GM19239 (cell line): ENCODE results near the gene NOTCH2NLA.
"Not testable (repeated sequence)": the region's sequence is repeated elsewhere in the genome, so short reads cannot be mapped to it uniquely, and the experiment has no call there.

Experiments used
- DNase-seq: peaks from one replicate; pipeline ENCODE4 v3.0.0; 2011; ENCODE audit warnings: low spot score; ENCODE audit not compliant: insufficient read length
- FAIRE-seq: peaks from 2 replicates; lab custom pipeline; 2011; peaks lifted over from hg19 to GRCh38; lab: Jason Lieb, UNC

Gene NOTCH2NLA

DNA sequence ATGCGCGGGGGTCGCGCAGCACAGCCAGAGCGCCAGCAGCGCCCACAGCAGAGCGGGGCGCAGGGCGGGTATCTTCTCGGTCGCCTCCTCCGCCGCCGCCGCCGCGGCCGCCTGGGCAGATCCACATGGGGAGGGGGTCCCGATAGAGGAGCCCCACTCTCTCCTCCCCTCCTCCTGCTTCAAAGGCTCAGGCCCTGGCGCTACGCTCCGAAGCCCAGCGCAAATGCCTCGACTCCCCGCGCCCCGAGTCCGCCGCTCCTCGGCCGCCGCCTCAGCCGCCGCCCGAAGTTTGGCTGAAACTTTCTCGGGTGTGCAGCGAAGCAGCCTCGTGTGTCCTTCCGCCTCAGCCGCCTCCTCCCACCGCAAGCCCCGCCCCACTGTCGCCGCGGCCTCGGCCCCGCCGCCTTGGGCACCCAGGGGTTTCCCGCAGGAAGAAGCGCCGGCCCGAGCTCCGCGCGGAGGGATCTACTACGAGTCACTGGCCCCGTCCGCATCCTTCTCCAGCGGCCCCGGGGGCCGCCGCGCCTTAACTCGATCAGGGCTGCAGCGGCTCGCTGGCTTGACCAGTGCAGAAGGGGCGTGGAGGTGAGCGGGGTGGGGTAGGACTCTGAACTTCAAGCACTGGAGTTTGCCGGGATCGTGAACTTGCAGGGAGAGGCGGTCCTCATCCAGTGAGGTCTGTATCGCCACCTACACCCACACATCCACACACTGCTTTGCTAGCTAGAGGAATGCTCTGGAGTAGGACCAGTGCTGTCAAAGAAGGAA lies at the start of gene NOTCH2NLA:
TSS of gene NOTCH2NLA (minus strand) at position 312 of the 768 bp plus-strand sequence. CDS start 39,684 bp downstream, outside the sequence.
- not testable (repeated sequence) for DNase-seq
- peak; percentile 49 for FAIRE-seq

DNA sequence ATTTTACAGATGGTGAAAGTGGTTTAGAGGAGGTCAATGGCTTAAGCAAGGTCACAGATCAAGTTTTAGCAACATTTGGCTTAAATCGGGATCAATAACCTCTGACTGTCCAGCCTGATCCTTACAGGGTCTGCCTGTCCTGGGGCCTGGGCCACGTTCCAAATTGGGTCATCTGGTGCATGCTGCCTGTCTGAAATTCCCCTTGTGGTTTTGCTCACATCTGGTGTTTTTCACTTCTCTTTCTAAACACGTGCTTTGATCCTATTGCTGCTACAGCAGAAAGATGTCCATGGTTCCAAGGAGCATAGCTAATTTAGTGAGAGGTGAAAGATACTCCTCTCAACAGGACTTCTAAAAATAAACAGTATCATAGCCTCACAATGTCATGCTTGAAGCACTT lies 49.5 kb upstream of the NOTCH2NLA start:
- not testable (repeated sequence) for DNase-seq, FAIRE-seq

DNA sequence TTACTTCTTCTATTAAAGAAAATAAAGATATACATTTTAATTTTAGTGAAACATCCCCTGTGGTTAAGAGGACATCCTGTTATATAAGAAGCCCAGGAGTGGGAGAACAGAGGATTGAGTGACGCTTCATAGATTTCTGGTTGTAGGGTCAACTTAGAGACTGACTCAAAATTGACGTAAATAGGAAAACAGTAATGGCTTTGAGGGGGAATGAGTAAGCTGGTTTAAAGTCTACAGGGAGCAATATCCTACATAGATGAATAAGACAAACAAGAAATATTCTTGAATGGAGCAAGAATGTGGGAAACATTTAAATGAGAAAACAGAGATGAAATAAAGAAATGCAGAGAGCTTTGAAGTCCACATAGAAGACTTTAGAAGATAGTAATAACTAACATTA lies 48.3 kb upstream of the NOTCH2NLA start:
- not testable (repeated sequence) for DNase-seq, FAIRE-seq

DNA sequence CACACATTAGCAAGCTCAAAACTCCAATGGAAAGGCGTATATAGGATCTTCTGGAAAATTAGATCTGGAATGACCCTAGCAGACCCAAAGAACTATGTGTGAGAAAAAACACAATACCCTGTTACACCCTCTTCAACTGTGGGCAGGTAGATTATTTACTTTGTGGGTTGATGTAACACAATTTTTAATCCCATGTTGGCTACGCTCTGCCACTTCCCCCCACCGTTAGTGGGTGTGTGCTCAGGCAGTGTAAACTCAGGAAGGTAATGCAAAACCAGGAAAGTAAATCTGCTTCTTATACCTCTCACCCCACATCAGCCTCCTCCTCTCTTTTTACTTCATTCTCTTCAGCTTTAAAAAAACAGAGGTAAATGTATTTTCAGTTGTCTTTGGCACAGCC lies 45.3 kb upstream of the NOTCH2NLA start:
- FAIRE-seq, DNase-seq: not testable (repeated sequence)

DNA sequence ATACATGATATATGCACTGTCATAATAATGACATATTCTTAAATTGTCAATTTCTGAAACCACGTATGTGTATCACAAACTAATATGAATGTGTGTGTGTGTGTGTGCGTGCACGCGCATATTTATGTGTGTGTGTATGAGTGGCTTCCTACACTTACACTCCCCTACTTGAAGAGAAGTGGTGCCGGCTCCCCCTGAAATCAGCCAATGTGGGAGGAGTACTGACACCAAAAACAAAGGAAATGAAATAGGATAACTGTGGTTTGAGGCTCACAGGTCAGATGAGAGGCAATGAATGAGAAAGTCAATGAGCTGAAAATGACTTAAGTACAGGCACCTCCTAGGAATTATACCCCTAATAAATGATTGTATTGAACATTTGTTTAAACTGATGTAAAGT lies 44.4 kb upstream of the NOTCH2NLA start:
- not testable (repeated sequence) for DNase-seq, FAIRE-seq

DNA sequence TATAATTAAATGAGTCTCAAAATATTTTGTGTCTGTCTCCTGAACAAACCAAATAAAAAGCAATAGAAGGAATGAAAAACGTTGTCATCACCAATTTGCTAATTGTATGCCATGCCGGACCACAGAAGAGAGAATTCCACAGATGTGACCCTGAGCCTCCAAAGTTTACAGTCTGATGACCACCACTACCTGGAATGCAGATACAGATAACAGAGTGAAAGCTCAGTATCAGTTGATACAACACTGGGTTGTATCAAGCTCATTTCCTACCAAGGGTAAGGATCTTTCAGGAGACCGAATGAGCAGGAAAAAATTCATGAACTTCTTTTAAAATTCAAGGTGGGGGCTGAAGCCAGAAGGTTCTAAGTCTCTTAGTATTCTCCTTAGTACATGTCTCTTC lies 43.9 kb upstream of the NOTCH2NLA start:
- not testable (repeated sequence) for DNase-seq, FAIRE-seq

DNA sequence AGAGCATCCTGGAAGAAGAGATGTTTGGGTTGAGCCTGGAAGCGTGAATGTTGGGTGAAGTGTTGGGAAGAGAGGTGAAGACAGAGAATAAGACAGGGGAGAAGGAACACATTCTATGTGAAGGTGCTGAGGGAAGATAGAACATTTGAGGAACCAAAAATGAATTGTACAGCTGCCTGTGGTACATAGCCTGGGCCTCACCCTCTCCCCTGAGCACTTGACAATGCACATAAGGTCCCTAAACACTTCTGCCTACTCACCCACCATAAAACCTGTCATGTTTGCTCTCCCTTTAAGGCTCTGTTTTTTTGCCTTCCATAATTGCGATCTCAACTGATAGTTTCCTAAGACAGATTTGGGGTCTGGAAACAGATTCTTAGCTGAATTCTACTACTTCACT lies 43.2 kb upstream of the NOTCH2NLA start:
- not testable (repeated sequence) for DNase-seq, FAIRE-seq

DNA sequence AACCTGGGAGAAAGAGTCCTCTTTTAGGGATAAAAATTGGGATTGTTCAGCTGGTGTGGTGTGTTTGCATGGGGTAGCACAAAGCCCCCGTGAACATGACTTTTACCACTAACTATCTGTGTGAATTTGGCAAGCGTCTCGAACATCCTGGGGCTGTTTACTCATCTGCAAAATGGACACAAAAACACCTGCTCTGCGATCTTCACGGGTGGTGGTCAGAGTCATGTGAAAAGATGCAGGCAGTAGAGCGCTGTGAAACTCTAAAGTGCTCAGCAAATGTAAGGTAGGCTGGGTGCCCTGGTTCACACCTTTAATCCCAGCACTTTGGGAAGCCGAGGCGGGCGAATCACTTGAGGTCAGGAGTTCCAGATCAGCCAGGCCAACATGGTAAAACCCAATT lies 41.3 kb upstream of the NOTCH2NLA start:
- FAIRE-seq, DNase-seq: not testable (repeated sequence)

DNA sequence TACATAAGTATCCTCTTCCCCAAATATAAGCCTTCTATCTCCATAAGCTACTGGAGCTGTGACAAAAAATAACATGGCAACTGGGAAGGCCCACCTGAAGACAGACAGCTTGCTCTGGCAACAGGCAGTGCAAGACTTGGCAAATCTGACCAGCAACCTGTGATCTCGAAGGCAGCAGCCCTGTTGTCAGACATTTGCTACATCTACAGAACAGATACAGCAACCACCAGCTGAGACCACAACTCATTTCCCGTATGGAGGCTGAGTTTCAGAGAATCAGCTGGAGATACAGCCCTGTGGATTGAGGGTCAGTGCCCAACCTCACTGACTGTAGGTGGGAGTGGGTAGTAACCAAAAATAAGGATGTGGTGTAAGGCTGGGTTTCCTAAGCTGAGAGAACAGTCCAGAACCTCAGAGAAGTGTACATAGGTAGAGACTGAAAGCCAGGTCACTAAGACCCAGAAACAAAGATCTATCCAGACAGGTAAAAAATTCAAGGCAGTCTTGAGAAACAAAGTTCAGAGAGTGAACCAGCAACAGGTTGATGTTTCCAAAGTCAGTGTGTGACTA lies 37.4 kb upstream of the NOTCH2NLA start:
- not testable (repeated sequence) for FAIRE-seq, DNase-seq

DNA sequence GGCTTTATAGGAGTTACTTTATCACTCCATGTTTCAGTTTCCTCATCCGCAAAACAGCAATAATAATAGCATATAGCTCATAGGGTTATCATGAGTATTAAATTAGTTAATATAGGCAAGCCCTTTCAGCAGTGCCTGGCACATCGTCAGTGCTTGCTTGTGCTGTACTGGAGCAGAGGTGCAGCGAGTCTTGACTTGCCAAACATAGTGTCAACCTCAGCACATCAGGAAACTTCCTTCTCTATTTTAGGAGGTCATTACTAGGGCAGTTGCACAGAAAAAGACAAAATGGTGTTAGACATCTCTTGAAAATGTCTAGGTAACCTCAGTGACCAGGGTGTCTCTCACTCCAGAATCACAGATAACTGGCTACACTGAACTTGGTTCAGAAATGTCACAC lies 35.9 kb upstream of the NOTCH2NLA start:
- not testable (repeated sequence) for FAIRE-seq, DNase-seq

DNA sequence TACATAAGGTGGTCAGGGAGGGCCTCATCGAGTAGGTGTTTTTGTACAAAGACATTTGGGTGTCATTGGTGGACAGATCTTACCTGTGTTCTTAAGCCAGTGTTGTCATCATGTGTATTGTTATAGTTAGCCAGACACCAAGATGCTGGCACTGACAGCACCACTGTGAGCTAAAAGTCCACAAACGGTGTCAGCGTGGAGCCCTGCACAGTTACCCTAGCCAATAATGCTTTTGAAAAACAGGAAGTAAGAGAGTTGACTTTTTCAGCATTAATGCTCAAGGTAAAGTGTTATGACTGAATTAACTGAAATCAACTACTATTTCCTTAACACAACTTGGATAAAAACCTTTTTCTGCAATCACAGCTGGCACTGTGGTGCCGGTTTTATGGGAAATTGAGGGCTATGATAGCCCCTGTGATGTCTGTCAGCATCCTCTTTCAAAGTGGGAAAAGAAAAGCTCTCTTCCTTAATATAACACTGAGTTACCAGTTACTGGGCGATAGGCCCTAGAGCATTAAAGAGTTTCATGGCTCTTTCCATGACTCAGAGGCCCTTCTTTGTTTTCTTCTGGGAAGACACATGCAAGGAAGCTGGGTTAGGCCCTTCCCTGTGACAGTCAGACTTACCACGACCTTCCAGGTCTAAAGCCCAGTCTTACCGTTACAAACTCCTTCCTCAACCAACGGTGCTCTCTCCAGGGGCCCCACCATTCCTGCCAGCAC lies 31.3 kb upstream of the NOTCH2NLA start:
- not testable (repeated sequence) for DNase-seq, FAIRE-seq

DNA sequence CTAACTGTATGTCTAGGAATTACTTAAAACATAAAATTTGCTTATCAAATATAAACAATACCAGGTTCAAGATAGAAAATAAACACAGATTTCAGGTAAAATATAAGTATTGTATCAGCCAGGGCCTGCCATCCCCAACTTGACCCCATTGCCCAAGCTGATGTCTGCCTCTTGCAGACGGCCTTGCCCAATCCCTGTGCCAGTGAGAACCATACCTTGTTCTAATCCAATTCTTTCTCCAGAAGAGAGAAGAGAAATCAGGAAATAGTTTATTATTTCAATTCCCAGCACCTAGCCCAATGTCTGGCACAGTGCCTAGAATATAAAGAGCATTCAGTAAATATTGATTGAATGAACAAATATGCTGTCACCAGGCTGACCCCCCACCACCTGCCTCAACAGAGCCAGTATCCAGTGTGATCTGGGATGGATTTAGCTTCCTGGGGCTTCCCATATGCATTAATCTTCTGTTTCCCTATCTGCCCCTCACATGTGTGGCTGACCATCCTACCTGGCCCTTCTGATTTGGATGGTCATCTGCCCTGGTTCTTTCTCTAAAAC lies 29.3 kb upstream of the NOTCH2NLA start:
- DNase-seq, FAIRE-seq: not testable (repeated sequence)

DNA sequence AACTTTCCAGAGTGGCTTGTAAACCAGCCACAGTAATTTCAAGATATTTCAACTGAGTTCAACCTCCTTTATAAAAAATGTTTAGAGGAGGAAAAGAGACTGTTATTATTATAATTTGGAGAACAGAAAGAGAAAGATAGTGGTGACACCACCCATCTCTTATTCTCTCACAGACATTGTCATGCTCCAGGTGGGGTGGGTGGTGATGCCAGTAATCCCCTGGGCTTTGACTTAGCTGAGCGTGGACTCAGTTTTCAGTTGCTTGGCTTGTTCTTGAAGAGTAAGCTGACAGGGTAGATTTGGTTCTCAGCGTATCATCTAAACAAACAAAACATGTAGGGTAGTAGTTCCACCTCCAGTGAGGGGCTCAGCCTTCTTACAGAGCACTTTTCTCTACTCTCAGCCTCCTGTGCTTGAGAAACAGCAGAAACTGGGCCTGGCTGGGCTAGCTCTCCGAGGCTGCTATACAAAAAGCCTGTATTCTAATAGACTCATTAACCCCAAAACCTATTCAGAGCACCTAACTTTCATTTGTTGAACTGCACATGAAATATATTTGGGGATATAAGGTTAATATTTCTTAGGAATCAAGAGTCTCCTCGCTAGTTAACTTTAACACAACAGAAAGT lies 25.9 kb upstream of the NOTCH2NLA start:
- not testable (repeated sequence) for DNase-seq, FAIRE-seq

DNA sequence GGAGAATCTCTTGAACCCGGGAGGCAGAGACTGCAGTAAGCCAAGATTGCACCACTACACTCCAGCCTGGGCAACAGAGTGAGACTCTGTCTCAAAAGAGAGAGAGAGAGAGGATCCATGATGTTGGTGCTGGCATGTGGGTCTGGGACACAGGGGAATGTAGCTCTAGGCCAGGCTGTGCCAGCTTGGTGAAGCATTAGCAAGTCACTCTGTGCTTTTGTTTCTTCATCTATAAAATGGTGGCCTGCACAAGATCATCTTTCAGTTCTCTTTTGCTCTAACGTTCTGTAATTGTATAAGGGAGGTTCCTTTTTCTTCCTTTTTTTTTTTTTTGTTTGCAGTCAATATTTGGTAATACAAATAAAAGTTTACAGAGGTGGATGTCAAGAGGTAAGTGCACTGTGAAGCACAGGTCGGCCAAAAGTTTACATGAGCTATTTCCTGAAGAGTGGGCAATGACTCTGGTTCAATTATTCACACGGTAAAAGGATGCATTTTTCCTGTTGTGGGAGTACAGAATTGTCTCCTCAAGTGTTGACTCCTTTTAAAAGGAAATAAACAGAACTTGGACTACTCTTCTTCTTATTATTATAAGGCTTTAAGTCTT lies 24.5 kb upstream of the NOTCH2NLA start:
- FAIRE-seq, DNase-seq: not testable (repeated sequence)

DNA sequence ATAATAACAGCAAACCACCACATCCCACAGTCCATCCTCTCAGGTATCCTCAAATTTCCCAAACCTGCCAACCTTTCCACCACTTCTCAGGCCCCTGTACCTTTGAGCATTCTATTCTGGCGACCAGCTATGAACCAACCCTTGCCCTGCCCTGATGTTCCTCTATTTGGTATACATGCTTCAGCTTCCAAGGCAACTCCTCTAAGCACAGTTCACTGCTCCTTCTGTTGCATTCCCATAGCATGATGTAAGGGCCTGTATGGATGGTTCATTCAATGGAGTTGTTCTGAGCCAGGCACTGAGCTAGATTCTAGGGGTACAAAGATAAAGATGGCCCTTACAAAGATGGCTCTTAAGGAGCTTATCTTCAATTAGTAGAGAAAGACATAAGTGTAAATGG lies 22.7 kb upstream of the NOTCH2NLA start:
- FAIRE-seq, DNase-seq: not testable (repeated sequence)

DNA sequence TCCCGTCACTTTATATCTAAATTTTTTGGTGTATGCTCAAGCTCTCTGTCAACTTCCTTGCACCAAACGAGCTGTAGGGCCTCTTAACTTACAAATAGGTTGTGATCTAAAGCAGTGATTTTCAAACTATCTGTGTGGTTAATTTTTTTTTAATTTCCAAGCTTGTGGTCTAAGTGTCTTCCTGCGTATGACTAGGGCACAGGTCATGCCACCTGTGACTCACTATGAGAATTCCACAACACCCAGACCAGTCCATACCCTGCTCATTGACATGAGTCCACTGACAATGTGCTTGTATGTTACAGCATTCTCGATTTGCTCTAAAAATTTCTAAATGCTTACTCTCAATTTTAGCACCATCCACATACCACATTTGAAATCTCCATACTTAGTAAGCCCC lies 19.8 kb upstream of the NOTCH2NLA start:
- FAIRE-seq, DNase-seq: not testable (repeated sequence)

DNA sequence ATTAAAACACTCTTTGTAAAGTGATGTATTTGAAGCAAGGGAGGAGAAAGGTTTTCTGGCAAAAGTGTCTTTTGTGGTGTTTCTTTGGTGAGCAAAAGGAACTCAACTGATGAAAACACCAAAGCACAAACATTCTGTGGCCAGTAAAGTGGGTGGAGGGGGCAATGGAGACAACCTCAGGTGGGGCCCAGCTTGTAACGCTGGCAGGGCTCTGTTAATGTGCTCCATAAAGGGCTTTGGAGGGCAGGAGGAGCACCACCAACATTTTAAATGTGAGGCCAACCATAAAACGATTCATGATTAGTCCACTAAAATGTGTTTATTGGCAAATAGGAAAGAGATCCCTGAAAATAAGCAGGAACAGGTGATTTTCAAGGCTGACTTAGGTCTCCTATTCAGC lies 7.8 kb upstream of the NOTCH2NLA start:
- not testable (repeated sequence) for FAIRE-seq

DNA sequence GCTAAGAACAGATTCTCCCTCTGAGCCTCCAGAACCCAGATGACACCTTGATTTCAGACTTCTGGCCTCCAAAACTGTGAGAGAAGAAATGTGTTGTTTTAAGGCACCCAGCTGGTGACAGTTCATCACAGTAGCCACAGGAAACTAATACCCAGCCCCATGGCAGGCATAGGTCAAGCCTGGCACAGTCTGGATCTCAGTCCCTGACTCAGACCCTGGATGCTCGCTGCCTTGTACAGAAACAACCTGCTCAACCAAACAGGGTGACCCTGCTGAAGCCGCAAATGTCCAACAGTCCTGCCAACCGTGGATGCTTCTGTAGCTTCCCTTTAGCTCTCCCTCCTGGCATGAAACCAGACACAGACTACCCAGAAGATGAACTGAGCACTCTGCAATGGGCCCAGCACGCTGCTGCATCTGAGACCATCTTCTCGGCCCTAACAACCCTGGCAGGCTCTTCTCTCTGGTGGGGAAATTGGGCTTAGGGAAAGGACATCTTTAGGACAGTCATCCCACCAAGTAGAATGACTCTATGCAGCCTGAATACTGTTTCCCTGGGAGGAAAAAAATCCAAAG lies 7.3 kb upstream of the NOTCH2NLA start:
- not testable (repeated sequence) for FAIRE-seq, DNase-seq

More for the DNA sequence above, 7.8 kb upstream of the NOTCH2NLA start:
- DNase-seq = not testable (repeated sequence)

DNA sequence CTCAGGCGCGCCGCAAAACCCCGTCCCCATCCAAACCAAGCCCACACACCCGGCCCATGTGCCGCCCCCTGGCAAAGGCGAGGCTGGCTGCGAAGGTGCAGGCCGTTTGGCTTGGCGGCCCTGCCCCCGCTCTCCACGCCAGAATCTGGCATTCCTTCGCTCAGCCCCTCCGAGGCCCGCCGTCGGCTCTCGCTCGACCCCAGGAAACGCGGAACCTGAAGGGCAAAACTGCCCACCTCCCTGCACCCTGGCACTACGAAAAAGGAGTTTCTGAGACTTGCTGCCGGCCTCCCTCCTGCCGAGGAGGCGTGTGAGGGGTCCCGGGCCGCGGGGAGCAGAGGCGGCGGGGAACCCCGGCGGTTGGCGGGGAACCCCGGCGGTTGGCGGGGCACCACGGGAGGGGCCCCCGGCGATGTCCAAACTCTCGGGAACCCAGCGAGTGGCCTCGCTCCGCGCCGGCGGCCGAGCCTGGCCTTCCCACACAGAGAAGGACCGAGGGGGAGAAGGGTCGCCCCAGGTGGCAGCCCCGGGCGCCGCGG lies 608 bp downstream of the NOTCH2NLA start:
- not testable (repeated sequence) for DNase-seq, FAIRE-seq
